GM23338 (cell line): ENCODE results near the gene SOX11. TPM values are rescaled to one million over a fixed set of nuclear protein-coding genes. Genes with fewer than 3 reads are reported as not detected.

Experiments
- ATAC-seq: fragments of 200-7000 bp; cut with Tn5 transposase; 3 replicates; pipeline ENCODE4 v1.9.1; 2020
- DNase-seq: peaks from one replicate; pipeline ENCODE4 v3.0.0-alpha.2; 2015; ENCODE audit warnings: low spot score
- H2AFZ ChIP-seq: fragments of 200-600 bp; sonication (generic); 2 replicates; pipeline ENCODE4 v1.8.0; 2016; ENCODE audit warnings: antibody characterized with exemption, mild to moderate bottlenecking, moderate library complexity
- H3F3A ChIP-seq: fragments of 200-600 bp; sonication (generic); replicated peaks from 2 replicates; pipeline ENCODE4 v1.8.0; 2017; ENCODE audit warnings: antibody characterized with exemption, mixed run types, low read depth
- H3K27ac ChIP-seq: fragments of 200-600 bp; sonication (generic); 2 replicates; pipeline ENCODE4 v1.6.1; 2016; ENCODE audit warnings: low read depth
- H3K27me3 ChIP-seq: fragments of 200-600 bp; sonication (generic); 2 replicates; pipeline ENCODE4 v1.8.0; 2016; ENCODE audit warnings: mild to moderate bottlenecking, mixed run types, moderate library complexity; ENCODE audit not compliant: insufficient read depth
- H3K36me3 ChIP-seq: fragments of 200-600 bp; sonication (generic); 2 replicates; pipeline ENCODE4 v1.8.0; 2016; ENCODE audit warnings: mild to moderate bottlenecking; ENCODE audit not compliant: insufficient read depth
- H3K4me1 ChIP-seq: fragments of 200-600 bp; sonication (generic); 2 replicates; pipeline ENCODE4 v1.8.0; 2016; ENCODE audit warnings: mild to moderate bottlenecking, moderate library complexity; ENCODE audit not compliant: insufficient read depth
- H3K4me2 ChIP-seq: fragments of 200-600 bp; sonication (generic); 2 replicates; pipeline ENCODE4 v1.7.1; 2017; ENCODE audit warnings: mixed run types
- H3K4me3 ChIP-seq: fragments of 200-600 bp; sonication (generic); 2 replicates; pipeline ENCODE4 v1.6.1; 2016; ENCODE audit warnings: mixed run types
- H3K79me2 ChIP-seq: fragments of 200-600 bp; sonication (generic); replicated peaks from 2 replicates; pipeline ENCODE4 v1.8.0; 2017; ENCODE audit warnings: mild to moderate bottlenecking; ENCODE audit not compliant: insufficient read depth
- H3K9me2 ChIP-seq: fragments of 200-600 bp; sonication (generic); 2 replicates; pipeline ENCODE4 v1.8.0; 2017; ENCODE audit not compliant: insufficient read depth
- H4K20me1 ChIP-seq: fragments of 200-600 bp; sonication (generic); replicated peaks from 2 replicates; pipeline ENCODE4 v1.8.0; 2017; ENCODE audit warnings: mild to moderate bottlenecking; ENCODE audit not compliant: insufficient read depth
- H3K27ac Mint-ChIP-seq: 2 replicates; pipeline ENCODE4 v1.8.0; 2020; ENCODE audit warnings: inconsistent platforms, mild to moderate bottlenecking, moderate library complexity, mixed read lengths
- H3K27me3 Mint-ChIP-seq: 3 replicates; pipeline ENCODE4 v1.8.0; 2022; ENCODE audit warnings: low read depth, mild to moderate bottlenecking, moderate library complexity, mixed read lengths, inconsistent platforms; ENCODE audit not compliant: insufficient read depth, poor library complexity
- H3K36me3 Mint-ChIP-seq: 3 replicates; pipeline ENCODE4 v1.8.0; 2021; ENCODE audit warnings: low read depth, mild to moderate bottlenecking, inconsistent platforms, moderate library complexity, mixed read lengths
- H3K4me1 Mint-ChIP-seq: 3 replicates; pipeline ENCODE4 v1.8.0; 2020; ENCODE audit warnings: mild to moderate bottlenecking, inconsistent platforms, mixed read lengths
- H3K4me3 Mint-ChIP-seq: 3 replicates; pipeline ENCODE4 v1.8.0; 2021; ENCODE audit warnings: moderate library complexity, mild to moderate bottlenecking, inconsistent platforms, mixed read lengths
- H3K9me3 Mint-ChIP-seq: 3 replicates; pipeline ENCODE4 v1.8.0; 2020; ENCODE audit warnings: moderate library complexity, mild to moderate bottlenecking, inconsistent platforms, mixed read lengths
- EZH2phosphoT487 ChIP-seq: fragments of 200-600 bp; sonication (generic); IDR thresholded peaks from one replicate; pipeline ENCODE4 v1.8.1; 2018; ENCODE audit warnings: antibody characterized with exemption; ENCODE audit not compliant: unreplicated experiment
- JUNB ChIP-seq: IDR thresholded peaks from one replicate; pipeline ENCODE4 v1.6.1; 2016; ENCODE audit warnings: antibody characterized with exemption; ENCODE audit not compliant: unreplicated experiment
- NANOG ChIP-seq: IDR thresholded peaks from 2 replicates; pipeline ENCODE4 v1.6.1; 2016; ENCODE audit warnings: antibody characterized with exemption, borderline replicate concordance
- STAT1 ChIP-seq: IDR thresholded peaks from one replicate; pipeline ENCODE4 v1.6.1; 2016; ENCODE audit warnings: antibody characterized with exemption; ENCODE audit not compliant: unreplicated experiment
- polyA plus RNA-seq: library from polyadenylated mRNA; unstranded; fragments of >200 nt; fragmentation: Nextera tagmentation; extraction: Ambion mirVana; gene quantifications from 2 replicates; pipeline ENCODE4 v1.2.1, GENCODE V29; 2016
- total RNA-seq: library from RNA; depleted of rRNA; stranded (reverse); fragments of >200 nt; shearing (Covaris generic); gene quantifications from 2 replicates; pipeline ENCODE4 v1.2.3, GENCODE V29; 2014
- TF ChIP-seq, protein P1 (sequence below): fragments of 250-450 bp; sonication (Bioruptor Pico); IDR thresholded peaks from 2 replicates; pipeline ENCODE4 v1.5.0; 2020; ENCODE audit warnings: mild to moderate bottlenecking, moderate library complexity
- TF ChIP-seq, protein P2 (sequence below), 2 experiments: fragments of 200-600 bp in 1 of 2; sonication (generic) in 1 of 2; conservative IDR thresholded peaks; 2 replicates each; pipeline versions ENCODE4 v1.5.1 to v1.6.1; 2016 to 2017; ENCODE audit warnings: antibody characterized with exemption in 2 of 2, low read depth in 2 of 2, mild to moderate bottlenecking in 2 of 2, moderate library complexity in 1 of 2
- TF ChIP-seq, protein P3 (sequence below): IDR thresholded peaks from one replicate; pipeline ENCODE4 v1.6.1; 2018; ENCODE audit warnings: antibody characterized with exemption; ENCODE audit not compliant: unreplicated experiment
- TF ChIP-seq, protein P4 (sequence below): IDR thresholded peaks from 2 replicates; pipeline ENCODE4 v1.6.1; 2016; ENCODE audit warnings: antibody characterized with exemption

The SOX11 gene
- total and polyA plus RNA-seq, 2 experiments from 2014 or later: 26.5 to 33.2 TPM

DNA sequence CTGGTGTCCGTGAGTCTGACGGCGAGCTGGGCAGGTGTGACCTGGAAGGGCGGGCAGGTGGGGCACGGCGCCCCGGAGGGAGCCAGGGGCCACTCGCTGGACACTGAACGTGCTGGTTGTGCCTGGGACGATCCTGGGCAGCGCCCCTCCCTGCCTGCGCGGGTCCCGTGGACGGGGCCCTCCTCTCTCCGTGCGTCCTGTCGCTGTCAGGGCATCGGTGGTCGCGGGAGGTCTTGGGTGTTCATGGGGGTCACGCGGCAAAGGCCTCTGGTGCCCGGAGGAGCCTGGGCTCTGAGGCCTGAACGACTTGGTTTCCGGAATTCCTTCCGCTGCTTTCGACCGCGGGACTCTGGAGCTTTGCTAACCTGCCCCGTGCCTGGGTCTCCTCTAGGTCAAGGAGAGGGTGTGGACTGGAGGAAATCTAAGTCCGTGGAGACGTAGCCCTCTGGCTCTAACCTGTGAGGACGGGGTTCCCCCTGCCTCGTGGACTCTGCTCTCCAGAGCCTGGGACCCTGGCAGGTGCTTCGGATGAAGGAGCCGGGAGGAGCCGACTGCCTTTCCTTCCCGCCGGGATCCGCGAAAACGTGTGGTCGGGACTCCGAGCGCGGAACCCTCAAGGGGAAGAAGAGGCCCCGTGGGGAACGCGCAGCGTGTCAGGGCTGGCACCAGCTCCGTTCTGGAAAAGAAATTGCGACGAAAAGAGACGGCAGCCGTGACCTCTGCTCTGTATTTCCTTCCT, 14.7 kb downstream of the SOX11 start (continued):
- no peak for TF ChIP-seq EZH2phosphoT487
- TF ChIP-seq, protein P1, sequence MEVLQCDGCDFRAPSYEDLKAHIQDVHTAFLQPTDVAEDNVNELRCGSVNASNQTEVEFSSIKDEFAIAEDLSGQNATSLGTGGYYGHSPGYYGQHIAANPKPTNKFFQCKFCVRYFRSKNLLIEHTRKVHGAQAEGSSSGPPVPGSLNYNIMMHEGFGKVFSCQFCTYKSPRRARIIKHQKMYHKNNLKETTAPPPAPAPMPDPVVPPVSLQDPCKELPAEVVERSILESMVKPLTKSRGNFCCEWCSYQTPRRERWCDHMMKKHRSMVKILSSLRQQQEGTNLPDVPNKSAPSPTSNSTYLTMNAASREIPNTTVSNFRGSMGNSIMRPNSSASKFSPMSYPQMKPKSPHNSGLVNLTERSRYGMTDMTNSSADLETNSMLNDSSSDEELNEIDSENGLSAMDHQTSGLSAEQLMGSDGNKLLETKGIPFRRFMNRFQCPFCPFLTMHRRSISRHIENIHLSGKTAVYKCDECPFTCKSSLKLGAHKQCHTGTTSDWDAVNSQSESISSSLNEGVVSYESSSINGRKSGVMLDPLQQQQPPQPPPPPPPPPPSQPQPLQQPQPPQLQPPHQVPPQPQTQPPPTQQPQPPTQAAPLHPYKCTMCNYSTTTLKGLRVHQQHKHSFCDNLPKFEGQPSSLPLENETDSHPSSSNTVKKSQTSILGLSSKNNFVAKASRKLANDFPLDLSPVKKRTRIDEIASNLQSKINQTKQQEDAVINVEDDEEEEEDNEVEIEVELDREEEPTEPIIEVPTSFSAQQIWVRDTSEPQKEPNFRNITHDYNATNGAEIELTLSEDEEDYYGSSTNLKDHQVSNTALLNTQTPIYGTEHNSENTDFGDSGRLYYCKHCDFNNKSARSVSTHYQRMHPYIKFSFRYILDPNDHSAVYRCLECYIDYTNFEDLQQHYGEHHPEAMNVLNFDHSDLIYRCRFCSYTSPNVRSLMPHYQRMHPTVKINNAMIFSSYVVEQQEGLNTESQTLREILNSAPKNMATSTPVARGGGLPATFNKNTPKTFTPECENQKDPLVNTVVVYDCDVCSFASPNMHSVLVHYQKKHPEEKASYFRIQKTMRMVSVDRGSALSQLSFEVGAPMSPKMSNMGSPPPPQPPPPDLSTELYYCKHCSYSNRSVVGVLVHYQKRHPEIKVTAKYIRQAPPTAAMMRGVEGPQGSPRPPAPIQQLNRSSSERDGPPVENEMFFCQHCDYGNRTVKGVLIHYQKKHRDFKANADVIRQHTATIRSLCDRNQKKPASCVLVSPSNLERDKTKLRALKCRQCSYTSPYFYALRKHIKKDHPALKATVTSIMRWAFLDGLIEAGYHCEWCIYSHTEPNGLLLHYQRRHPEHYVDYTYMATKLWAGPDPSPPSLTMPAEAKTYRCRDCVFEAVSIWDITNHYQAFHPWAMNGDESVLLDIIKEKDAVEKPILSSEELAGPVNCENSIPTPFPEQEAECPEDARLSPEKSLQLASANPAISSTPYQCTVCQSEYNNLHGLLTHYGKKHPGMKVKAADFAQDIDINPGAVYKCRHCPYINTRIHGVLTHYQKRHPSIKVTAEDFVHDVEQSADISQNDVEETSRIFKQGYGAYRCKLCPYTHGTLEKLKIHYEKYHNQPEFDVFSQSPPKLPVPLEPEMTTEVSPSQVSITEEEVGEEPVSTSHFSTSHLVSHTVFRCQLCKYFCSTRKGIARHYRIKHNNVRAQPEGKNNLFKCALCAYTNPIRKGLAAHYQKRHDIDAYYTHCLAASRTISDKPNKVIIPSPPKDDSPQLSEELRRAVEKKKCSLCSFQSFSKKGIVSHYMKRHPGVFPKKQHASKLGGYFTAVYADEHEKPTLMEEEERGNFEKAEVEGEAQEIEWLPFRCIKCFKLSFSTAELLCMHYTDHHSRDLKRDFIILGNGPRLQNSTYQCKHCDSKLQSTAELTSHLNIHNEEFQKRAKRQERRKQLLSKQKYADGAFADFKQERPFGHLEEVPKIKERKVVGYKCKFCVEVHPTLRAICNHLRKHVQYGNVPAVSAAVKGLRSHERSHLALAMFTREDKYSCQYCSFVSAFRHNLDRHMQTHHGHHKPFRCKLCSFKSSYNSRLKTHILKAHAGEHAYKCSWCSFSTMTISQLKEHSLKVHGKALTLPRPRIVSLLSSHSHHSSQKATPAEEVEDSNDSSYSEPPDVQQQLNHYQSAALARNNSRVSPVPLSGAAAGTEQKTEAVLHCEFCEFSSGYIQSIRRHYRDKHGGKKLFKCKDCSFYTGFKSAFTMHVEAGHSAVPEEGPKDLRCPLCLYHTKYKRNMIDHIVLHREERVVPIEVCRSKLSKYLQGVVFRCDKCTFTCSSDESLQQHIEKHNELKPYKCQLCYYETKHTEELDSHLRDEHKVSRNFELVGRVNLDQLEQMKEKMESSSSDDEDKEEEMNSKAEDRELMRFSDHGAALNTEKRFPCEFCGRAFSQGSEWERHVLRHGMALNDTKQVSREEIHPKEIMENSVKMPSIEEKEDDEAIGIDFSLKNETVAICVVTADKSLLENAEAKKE (CRISPR knock-in tag): no peak
- TF ChIP-seq, protein P2, sequence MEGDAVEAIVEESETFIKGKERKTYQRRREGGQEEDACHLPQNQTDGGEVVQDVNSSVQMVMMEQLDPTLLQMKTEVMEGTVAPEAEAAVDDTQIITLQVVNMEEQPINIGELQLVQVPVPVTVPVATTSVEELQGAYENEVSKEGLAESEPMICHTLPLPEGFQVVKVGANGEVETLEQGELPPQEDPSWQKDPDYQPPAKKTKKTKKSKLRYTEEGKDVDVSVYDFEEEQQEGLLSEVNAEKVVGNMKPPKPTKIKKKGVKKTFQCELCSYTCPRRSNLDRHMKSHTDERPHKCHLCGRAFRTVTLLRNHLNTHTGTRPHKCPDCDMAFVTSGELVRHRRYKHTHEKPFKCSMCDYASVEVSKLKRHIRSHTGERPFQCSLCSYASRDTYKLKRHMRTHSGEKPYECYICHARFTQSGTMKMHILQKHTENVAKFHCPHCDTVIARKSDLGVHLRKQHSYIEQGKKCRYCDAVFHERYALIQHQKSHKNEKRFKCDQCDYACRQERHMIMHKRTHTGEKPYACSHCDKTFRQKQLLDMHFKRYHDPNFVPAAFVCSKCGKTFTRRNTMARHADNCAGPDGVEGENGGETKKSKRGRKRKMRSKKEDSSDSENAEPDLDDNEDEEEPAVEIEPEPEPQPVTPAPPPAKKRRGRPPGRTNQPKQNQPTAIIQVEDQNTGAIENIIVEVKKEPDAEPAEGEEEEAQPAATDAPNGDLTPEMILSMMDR (conservative IDR thresholded peaks at IDR 0.05; ENCODE audit: low read depth in 2 of 2): no peak

DNA sequence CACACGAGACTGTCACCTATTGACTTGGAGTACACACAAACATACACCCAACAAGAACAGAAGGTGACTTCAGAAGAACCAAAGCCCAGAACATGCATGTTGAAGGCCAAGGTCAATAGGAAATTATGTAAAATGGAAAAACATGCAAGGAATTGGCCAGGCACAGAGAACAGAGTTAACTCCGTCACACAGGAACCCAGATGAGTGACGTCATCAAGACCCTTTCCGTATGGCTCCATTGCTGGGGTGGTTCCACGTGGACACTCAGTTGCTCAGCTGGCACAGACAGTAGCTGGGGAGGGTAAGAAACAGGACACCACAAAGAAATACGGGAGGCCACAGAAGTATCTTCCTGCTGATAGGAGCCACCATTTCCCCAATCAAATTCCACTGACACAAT, 18.4 kb downstream of the SOX11 start:
- H3K9me3 Mint-ChIP-seq: no peaks in the 10 kb centered on the region; the same call in 2 of the 3 replicates
- TF ChIP-seq EZH2phosphoT487: no peak
- TF ChIP-seq JUNB: no peak
- TF ChIP-seq, protein P2 (conservative IDR thresholded peaks at IDR 0.05; ENCODE audit: low read depth in 2 of 2): no peak
- TF ChIP-seq, protein P3, sequence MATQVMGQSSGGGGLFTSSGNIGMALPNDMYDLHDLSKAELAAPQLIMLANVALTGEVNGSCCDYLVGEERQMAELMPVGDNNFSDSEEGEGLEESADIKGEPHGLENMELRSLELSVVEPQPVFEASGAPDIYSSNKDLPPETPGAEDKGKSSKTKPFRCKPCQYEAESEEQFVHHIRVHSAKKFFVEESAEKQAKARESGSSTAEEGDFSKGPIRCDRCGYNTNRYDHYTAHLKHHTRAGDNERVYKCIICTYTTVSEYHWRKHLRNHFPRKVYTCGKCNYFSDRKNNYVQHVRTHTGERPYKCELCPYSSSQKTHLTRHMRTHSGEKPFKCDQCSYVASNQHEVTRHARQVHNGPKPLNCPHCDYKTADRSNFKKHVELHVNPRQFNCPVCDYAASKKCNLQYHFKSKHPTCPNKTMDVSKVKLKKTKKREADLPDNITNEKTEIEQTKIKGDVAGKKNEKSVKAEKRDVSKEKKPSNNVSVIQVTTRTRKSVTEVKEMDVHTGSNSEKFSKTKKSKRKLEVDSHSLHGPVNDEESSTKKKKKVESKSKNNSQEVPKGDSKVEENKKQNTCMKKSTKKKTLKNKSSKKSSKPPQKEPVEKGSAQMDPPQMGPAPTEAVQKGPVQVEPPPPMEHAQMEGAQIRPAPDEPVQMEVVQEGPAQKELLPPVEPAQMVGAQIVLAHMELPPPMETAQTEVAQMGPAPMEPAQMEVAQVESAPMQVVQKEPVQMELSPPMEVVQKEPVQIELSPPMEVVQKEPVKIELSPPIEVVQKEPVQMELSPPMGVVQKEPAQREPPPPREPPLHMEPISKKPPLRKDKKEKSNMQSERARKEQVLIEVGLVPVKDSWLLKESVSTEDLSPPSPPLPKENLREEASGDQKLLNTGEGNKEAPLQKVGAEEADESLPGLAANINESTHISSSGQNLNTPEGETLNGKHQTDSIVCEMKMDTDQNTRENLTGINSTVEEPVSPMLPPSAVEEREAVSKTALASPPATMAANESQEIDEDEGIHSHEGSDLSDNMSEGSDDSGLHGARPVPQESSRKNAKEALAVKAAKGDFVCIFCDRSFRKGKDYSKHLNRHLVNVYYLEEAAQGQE: no peak
- TF ChIP-seq, protein P4, sequence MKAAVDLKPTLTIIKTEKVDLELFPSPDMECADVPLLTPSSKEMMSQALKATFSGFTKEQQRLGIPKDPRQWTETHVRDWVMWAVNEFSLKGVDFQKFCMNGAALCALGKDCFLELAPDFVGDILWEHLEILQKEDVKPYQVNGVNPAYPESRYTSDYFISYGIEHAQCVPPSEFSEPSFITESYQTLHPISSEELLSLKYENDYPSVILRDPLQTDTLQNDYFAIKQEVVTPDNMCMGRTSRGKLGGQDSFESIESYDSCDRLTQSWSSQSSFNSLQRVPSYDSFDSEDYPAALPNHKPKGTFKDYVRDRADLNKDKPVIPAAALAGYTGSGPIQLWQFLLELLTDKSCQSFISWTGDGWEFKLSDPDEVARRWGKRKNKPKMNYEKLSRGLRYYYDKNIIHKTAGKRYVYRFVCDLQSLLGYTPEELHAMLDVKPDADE: no peak
- TF ChIP-seq NANOG: no peak
- no peak for TF ChIP-seq STAT1

More for the DNA sequence above, 18.4 kb downstream of the SOX11 start:
- Histone ChIP-seq H3K4me3 (no peak overlapping the region), H3K79me2 (no peaks in the 10 kb centered on the region), H3K27ac (no peak overlapping the region), H3K9me2 (no peaks in the 10 kb centered on the region), H3K27me3 (no peaks in the 10 kb centered on the region), H3F3A (no peaks in the 10 kb centered on the region), H3K4me1 (no peaks in the 10 kb centered on the region), H4K20me1 (no peaks in the 10 kb centered on the region), H2AFZ (no peak overlapping the region), H3K36me3 (no peaks in the 10 kb centered on the region), H3K4me2 (no peak overlapping the region)
- ATAC-seq: no peak
- Mint-ChIP-seq H3K36me3 (no peaks in the 10 kb centered on the region), H3K4me1 (peaks cover 4% of the 10 kb centered on the region; the same call in 2 of the 3 replicates), H3K4me3 (no peak overlapping the region), H3K27me3 (peaks cover 1% of the 10 kb centered on the region), H3K27ac (no peak overlapping the region)
- DNase-seq: no peak
